PFSK-1 (cell line): ENCODE data around the gene PRDM2. TPM values are rescaled to one million over a fixed set of nuclear protein-coding genes. Genes with fewer than 3 reads are reported as not detected.

Source experiments
- FOXP2 ChIP-seq: optimal IDR thresholded peaks from 2 replicates; pipeline ENCODE3; 2011; ENCODE audit warnings: borderline replicate concordance, control low read depth, inconsistent platforms; ENCODE audit not compliant: insufficient read depth; ENCODE audit errors: extremely low read length, extremely low read depth
- POLR2AphosphoS5 ChIP-seq: IDR thresholded peaks from 2 replicates; pipeline ENCODE4 v1.6.1; 2012; ENCODE audit warnings: low read depth, mild to moderate bottlenecking, control low read depth, low read length, moderate library complexity
- REST ChIP-seq, 2 experiments: IDR thresholded peaks; 2 replicates each; pipeline versions ENCODE4 v1.6.1 to v1.8.0; 2011 to 2012; ENCODE audit warnings: low read depth in 2 of 2, low read length in 2 of 2, control low read depth in 1 of 2, inconsistent platforms in 1 of 2, mild to moderate bottlenecking in 1 of 2, moderate library complexity in 1 of 2; ENCODE audit not compliant: insufficient read depth in 1 of 2
- SIN3A ChIP-seq: IDR thresholded peaks from 2 replicates; pipeline ENCODE4 v1.6.1; 2012; ENCODE audit warnings: mild to moderate bottlenecking, low read length, moderate library complexity, borderline replicate concordance; ENCODE audit not compliant: insufficient read depth
- TAF1 ChIP-seq: IDR thresholded peaks from 2 replicates; pipeline ENCODE4 v1.6.1; 2012; ENCODE audit warnings: low read length, control low read depth, borderline replicate concordance; ENCODE audit not compliant: insufficient read depth
- polyA plus RNA-seq: library from polyadenylated mRNA; unstranded; fragments of >200 nt; gene quantifications from one replicate; pipeline ENCODE4 v1.2.1, GENCODE V29; 2012; ENCODE audit warnings: low read depth, missing spikeins; ENCODE audit not compliant: insufficient read length

PRDM2 gene
- polyA plus RNA-seq: 5.8 TPM

GRCh38 chr1:13699936-13700520, at the start of gene PRDM2:
PRDM2 (plus strand) TSS chr1:13700188; CDS start chr1:13715606, 15,418 bp downstream.
- TF ChIP-seq POLR2AphosphoS5 (no peak), FOXP2 (no peak), TAF1 (no peak), SIN3A (no peak), REST (IDR thresholded peaks at IDR 0.05; ENCODE audit: insufficient read depth in 1 of 2, low read depth in 2 of 2, low read length in 2 of 2) (no peak)

- TF ChIP-seq FOXP2 (no peak), SIN3A (no peak), TAF1 (no peak), REST (IDR thresholded peaks at IDR 0.05; ENCODE audit: insufficient read depth in 1 of 2, low read depth in 2 of 2, low read length in 2 of 2) (no peak), POLR2AphosphoS5 (no peak)
These were observed 48.7 kb upstream of the PRDM2 start for GRCh38 chr1:13651279-13651678.

GRCh38 chr1:13652238-13652637, 47.8 kb upstream of the PRDM2 start:
- TF ChIP-seq TAF1 (no peak), SIN3A (no peak), REST (IDR thresholded peaks at IDR 0.05; ENCODE audit: insufficient read depth in 1 of 2, low read depth in 2 of 2, low read length in 2 of 2) (no peak), POLR2AphosphoS5 (no peak), FOXP2 (no peak)

- TF ChIP-seq REST (IDR thresholded peaks at IDR 0.05; ENCODE audit: insufficient read depth in 1 of 2, low read depth in 2 of 2, low read length in 2 of 2) (no peak), TAF1 (no peak), SIN3A (no peak), POLR2AphosphoS5 (no peak), FOXP2 (no peak)
These were observed 38.4 kb upstream of the PRDM2 start for GRCh38 chr1:13661539-13661938.

GRCh38 chr1:13662493-13662892, 37.5 kb upstream of the PRDM2 start:
- TF ChIP-seq POLR2AphosphoS5 (no peak), TAF1 (no peak), SIN3A (no peak), REST (IDR thresholded peaks at IDR 0.05; ENCODE audit: insufficient read depth in 1 of 2, low read depth in 2 of 2, low read length in 2 of 2) (no peak), FOXP2 (no peak)
